Lung (tissue), 12 donors: Measurements from ENCODE around the gene ARMH1. TPM values are rescaled to one million over a fixed set of nuclear protein-coding genes. Genes with fewer than 3 reads are reported as not detected.

Experiments used
- ATAC-seq: fragments of 200-7000 bp; cut with Tn5 transposase; one replicate; pipeline ENCODE4 v1.9.1; 2020; ENCODE audit warnings: moderate number of reproducible peaks; ENCODE audit not compliant: insufficient read depth, low FRiP score
- DNase-seq, 3 donors: peaks; one replicate each; pipeline ENCODE4 v3.0.0-alpha.2; 2013 to 2017
- H3K27ac ChIP-seq, 2 donors: one replicate each; pipeline ENCODE4 v1.5.1; 2013; ENCODE audit warnings: mild to moderate bottlenecking in 2 of 2, moderate library complexity in 2 of 2, control low read depth in 1 of 2, inconsistent platforms in 1 of 2, low read depth in 1 of 2, low read length in 1 of 2
- H3K27me3 ChIP-seq, 3 donors: one replicate each; pipeline ENCODE4 v1.5.1; 2013; ENCODE audit warnings: low read length in 2 of 3; ENCODE audit not compliant: control insufficient read depth in 3 of 3, insufficient read depth in 3 of 3
- H3K36me3 ChIP-seq, 4 donors: one replicate each; pipeline ENCODE4 v1.5.1; 2013; ENCODE audit warnings: low read length in 4 of 4, mild to moderate bottlenecking in 1 of 4, moderate library complexity in 1 of 4; ENCODE audit not compliant: control insufficient read depth in 4 of 4, insufficient read depth in 4 of 4
- H3K4me1 ChIP-seq, 5 donors: one replicate each; pipeline ENCODE4 v1.5.1; 2013; ENCODE audit warnings: low read length in 5 of 5, mild to moderate bottlenecking in 2 of 5, moderate library complexity in 1 of 5; ENCODE audit not compliant: control insufficient read depth in 5 of 5, insufficient read depth in 5 of 5
- H3K4me3 ChIP-seq: one replicate; pipeline ENCODE4 v1.5.1; 2013; ENCODE audit warnings: mild to moderate bottlenecking, control low read depth, moderate library complexity
- H3K9ac ChIP-seq, 2 donors: one replicate each; pipeline ENCODE4 v1.5.1; 2013; ENCODE audit warnings: low read length in 2 of 2, control low read depth in 1 of 2; ENCODE audit not compliant: insufficient read depth in 1 of 2
- H3K9me3 ChIP-seq, 4 donors: one replicate each; pipeline ENCODE4 v1.5.1; 2013; ENCODE audit warnings: low read length in 3 of 4, mild to moderate bottlenecking in 1 of 4, moderate library complexity in 1 of 4; ENCODE audit not compliant: control insufficient read depth in 4 of 4, insufficient read depth in 3 of 4
- WGBS, 2 donors: extraction: QIAGEN DNeasy Blood & Tissue Kit; methylation state at CpG; one replicate each; pipeline ENCODE4 v1.1.7; 2013; 5-methylcytosine and 5-hydroxymethylcytosine counted together
- polyA plus RNA-seq, 2 donors: library from polyadenylated mRNA; stranded (reverse); fragments of 200-250 nt; gene quantifications; one replicate each; pipeline ENCODE4 v1.2.1, GENCODE V29; 2013
- total RNA-seq, 2 donors: library from RNA; depleted of rRNA in 1 of 2; stranded (reverse); fragments of >200 nt in 1 of 2; gene quantifications; one replicate each; pipeline ENCODE4 v1.2.1, GENCODE V29; 2014 to 2021
- TF ChIP-seq, protein P1 (sequence below): IDR thresholded peaks from 2 replicates; pipeline ENCODE4 v1.5.1; 2012; ENCODE audit warnings: mild to moderate bottlenecking; ENCODE audit errors: control extremely low read depth, extremely low read depth
- donor health status: control.
- donor health status: control.
- donor health status: Bipolar disorder and iron deficiency.
- donor health status: healthy.
- donor health status: DM: yes; HTN: yes; CAD: no.

The ARMH1 gene
- total and polyA plus RNA-seq, 4 donors: 9.7 to 35.3 (median 21.4) TPM

DNA sequence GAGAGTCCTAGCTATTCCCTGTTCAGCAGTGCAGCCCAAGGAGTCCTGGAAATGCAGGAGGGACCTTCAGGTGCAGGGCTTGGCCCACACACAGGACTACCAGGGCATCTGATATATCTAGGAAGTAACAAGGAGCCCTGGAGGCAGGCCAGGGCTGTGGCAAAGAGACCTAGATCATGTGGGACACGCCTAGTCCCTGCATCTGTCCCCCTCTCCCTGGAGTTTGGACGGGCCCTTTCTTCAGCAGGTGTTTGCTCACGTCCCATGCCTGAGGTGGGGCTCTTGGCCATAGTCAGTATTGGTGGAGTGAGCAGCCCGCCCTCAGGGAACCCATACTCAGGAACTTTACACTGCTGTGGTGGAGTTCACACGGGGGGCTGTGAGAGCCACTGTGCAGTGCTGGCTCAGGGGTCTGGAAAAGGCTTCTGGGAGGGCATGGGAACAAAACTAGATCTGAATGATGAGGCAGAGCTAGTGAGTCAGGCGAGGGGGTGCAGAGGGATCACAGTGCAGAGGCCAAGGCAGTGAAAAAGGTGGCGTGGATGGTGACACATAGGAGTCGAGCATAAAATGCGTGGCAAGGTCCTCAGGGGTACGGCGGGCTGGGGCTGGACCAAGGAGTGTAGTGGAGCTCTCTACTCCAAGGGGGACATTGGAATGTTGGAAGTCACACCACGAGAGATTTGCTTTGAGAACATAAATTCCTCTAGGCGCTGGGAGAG is 25.8 kb upstream of the ARMH1 start:
- no peak overlapping the region for H3K4me3 ChIP-seq
- no peak for DNase-seq
- H3K27ac ChIP-seq: no peak overlapping the region
- TF ChIP-seq, protein P1, sequence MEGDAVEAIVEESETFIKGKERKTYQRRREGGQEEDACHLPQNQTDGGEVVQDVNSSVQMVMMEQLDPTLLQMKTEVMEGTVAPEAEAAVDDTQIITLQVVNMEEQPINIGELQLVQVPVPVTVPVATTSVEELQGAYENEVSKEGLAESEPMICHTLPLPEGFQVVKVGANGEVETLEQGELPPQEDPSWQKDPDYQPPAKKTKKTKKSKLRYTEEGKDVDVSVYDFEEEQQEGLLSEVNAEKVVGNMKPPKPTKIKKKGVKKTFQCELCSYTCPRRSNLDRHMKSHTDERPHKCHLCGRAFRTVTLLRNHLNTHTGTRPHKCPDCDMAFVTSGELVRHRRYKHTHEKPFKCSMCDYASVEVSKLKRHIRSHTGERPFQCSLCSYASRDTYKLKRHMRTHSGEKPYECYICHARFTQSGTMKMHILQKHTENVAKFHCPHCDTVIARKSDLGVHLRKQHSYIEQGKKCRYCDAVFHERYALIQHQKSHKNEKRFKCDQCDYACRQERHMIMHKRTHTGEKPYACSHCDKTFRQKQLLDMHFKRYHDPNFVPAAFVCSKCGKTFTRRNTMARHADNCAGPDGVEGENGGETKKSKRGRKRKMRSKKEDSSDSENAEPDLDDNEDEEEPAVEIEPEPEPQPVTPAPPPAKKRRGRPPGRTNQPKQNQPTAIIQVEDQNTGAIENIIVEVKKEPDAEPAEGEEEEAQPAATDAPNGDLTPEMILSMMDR: no peak
- no peaks in the 10 kb centered on the region for H3K9me3 ChIP-seq
- no peaks in the 10 kb centered on the region for H3K27me3 ChIP-seq
- ATAC-seq: no peak
- WGBS, 2 donors: 90% methylated on average over 13 of the region's 13 CpGs
- peaks cover 0 to 20% (median 0%) of the 10 kb centered on the region in 5 donors for H3K4me1 ChIP-seq
- peaks cover 13 to 81% (median 25%) of the 10 kb centered on the region in 4 donors for H3K36me3 ChIP-seq
- H3K9ac ChIP-seq: no peak overlapping the region

DNA sequence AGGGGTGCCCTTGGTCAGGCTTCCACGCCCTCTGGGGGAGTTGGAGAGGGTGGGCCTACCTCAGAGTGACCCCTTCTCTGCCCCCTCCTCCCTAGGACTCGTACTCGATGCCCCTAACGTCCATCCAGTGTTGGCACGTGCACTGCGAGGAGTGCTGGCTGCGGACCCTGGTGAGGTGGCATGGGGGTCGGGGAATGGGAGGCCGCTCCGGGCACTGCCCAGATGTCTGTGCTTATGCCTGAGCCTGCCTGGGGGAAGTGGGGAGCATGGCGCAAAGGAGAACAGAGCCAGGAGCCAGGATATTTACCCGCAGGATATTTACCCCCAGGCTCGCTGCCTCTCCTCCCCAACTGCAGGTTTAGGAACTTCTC is 24.7 kb upstream of the ARMH1 start:
- no peaks in the 10 kb centered on the region for H3K9me3 ChIP-seq
- no peaks in the 10 kb centered on the region for H3K27me3 ChIP-seq
- peaks cover 0 to 16% (median 0%) of the 10 kb centered on the region in 5 donors for H3K4me1 ChIP-seq
- no peak overlapping the region for H3K9ac ChIP-seq
- TF ChIP-seq, protein P1: no peak
- no peak overlapping the region for H3K4me3 ChIP-seq
- ATAC-seq (no peak), DNase-seq (no peak)
- peaks cover 13 to 76% (median 21%) of the 10 kb centered on the region in 4 donors for H3K36me3 ChIP-seq
- 89 to 94% methylated on average over 13 of the region's 13 CpGs for WGBS, 2 donors
- H3K27ac ChIP-seq: no peak overlapping the region

DNA sequence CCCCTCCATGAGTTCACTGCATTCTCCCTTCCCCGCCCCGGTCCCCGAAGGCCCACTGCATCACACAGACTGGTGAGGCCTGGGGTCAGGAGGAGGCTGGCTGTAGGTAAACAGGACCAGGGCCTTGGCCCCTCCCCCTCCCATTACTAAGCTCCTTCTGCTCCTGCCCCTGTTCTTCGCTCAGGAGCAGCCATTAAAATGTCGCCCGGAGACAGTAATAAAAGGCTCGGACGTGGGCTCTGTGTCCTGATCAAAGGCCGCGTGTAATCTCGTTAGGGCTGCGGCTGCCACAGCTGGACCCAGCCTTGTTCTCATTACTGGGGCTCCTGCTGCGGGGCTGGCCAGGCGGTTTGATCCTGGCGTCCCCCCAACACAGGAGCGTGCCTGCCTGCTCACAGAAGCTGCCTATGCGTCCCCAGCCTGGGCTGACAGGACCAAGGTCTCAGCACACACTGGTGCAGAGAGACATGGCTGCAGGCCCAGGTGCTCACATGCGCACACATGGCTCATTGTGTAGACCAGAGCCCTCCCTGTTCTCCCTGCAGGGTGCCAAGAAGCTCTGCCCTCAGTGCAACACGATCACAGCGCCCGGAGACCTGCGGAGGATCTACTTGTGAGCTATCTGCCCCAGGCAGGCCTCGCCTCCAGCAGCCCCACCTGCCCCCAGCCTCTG is 24.2 kb upstream of the ARMH1 start:
- no peak overlapping the region for H3K27ac ChIP-seq
- no peak overlapping the region for H3K4me3 ChIP-seq
- no peak for ATAC-seq
- DNase-seq: no peak
- H3K9ac ChIP-seq: no peak overlapping the region
- peaks cover 10 to 75% (median 17%) of the 10 kb centered on the region in 4 donors for H3K36me3 ChIP-seq
- H3K4me1 ChIP-seq: peaks cover 0 to 10% (median 0%) of the 10 kb centered on the region in 5 donors
- WGBS, 2 donors: 93 to 94% methylated on average over 18 to 23 of the region's 23 CpGs
- H3K9me3 ChIP-seq: no peaks in the 10 kb centered on the region
- TF ChIP-seq, protein P1: no peak
- no peaks in the 10 kb centered on the region for H3K27me3 ChIP-seq
